ENCODE measurements around the gene HLCS.

Gene HLCS

GRCh38 chr21:36811762-36812161, 154.7 kb downstream of the HLCS start:
- H3K36me3 ChIP-seq, result no peaks in the 10 kb centered on the region

GRCh38 chr21:36810443-36810842, 156.0 kb downstream of the HLCS start:
- Histone ChIP-seq H3K27ac (no peak overlapping the region), H3K4me1 (ENCODE audit: control insufficient read depth in 1 of 2, insufficient read depth in 1 of 2, low read depth in 1 of 2, low read length in 1 of 2) (no peaks in the 10 kb centered on the region), H3K27me3 (peaks cover 4% of the 10 kb centered on the region), H3K4me3 (ENCODE audit: low read depth in 1 of 2, low read length in 1 of 2) (no peak overlapping the region), H3K9me3 (no peaks in the 10 kb centered on the region), H3K36me3 (no peaks in the 10 kb centered on the region)
- no peak for TF ChIP-seq CTCF (IDR thresholded peaks at IDR 0.05)

More at GRCh38 chr21:36811762-36812161, 154.7 kb downstream of the HLCS start:
- no peak overlapping the region for H3K27ac ChIP-seq
- H3K9me3 ChIP-seq, result no peaks in the 10 kb centered on the region
- no peak for TF ChIP-seq CTCF (IDR thresholded peaks at IDR 0.05)
- no peaks in the 10 kb centered on the region for H3K4me1 ChIP-seq (ENCODE audit: control insufficient read depth in 1 of 2, insufficient read depth in 1 of 2, low read depth in 1 of 2, low read length in 1 of 2)
- peaks cover 4% of the 10 kb centered on the region for H3K27me3 ChIP-seq
- H3K4me3 ChIP-seq (ENCODE audit: low read depth in 1 of 2, low read length in 1 of 2), result no peak overlapping the region

- H3K27me3 ChIP-seq, result peaks cover 4% of the 10 kb centered on the region
Measured at GRCh38 chr21:36807422-36807928, 159.0 kb downstream of the HLCS start.

GRCh38 chr21:36806103-36806502, 160.4 kb downstream of the HLCS start:
- H3K36me3 ChIP-seq, result no peaks in the 10 kb centered on the region
- no peaks in the 10 kb centered on the region for H3K9me3 ChIP-seq
- no peaks in the 10 kb centered on the region for H3K27me3 ChIP-seq
- TF ChIP-seq CTCF (IDR thresholded peaks at IDR 0.05), result no peak
- H3K27ac ChIP-seq, result no peak overlapping the region
- no peak overlapping the region for H3K4me3 ChIP-seq (ENCODE audit: low read depth in 1 of 2, low read length in 1 of 2)
- no peaks in the 10 kb centered on the region for H3K4me1 ChIP-seq (ENCODE audit: control insufficient read depth in 1 of 2, insufficient read depth in 1 of 2, low read depth in 1 of 2, low read length in 1 of 2)

More at GRCh38 chr21:36807422-36807928, 159.0 kb downstream of the HLCS start:
- TF ChIP-seq CTCF (IDR thresholded peaks at IDR 0.05), result no peak
- Histone ChIP-seq H3K36me3 (no peaks in the 10 kb centered on the region), H3K9me3 (no peaks in the 10 kb centered on the region), H3K4me3 (ENCODE audit: low read depth in 1 of 2, low read length in 1 of 2) (no peak overlapping the region), H3K4me1 (ENCODE audit: control insufficient read depth in 1 of 2, insufficient read depth in 1 of 2, low read depth in 1 of 2, low read length in 1 of 2) (no peaks in the 10 kb centered on the region), H3K27ac (no peak overlapping the region)

GRCh38 chr21:36804874-36805611, 161.4 kb downstream of the HLCS start:
- Histone ChIP-seq H3K36me3 (no peaks in the 10 kb centered on the region), H3K9me3 (no peaks in the 10 kb centered on the region), H3K27me3 (no peaks in the 10 kb centered on the region), H3K27ac (no peak overlapping the region), H3K4me3 (ENCODE audit: low read depth in 1 of 2, low read length in 1 of 2) (no peak overlapping the region), H3K4me1 (ENCODE audit: control insufficient read depth in 1 of 2, insufficient read depth in 1 of 2, low read depth in 1 of 2, low read length in 1 of 2) (no peaks in the 10 kb centered on the region)
- TF ChIP-seq CTCF (IDR thresholded peaks at IDR 0.05), result no peak
